ENCODE results near the gene TIMM10B. TPM values are rescaled to one million over a fixed set of nuclear protein-coding genes. Genes with fewer than 3 reads are reported as not detected.

The TIMM10B gene
- polyA plus RNA-seq, 4 donors: 39.0 to 43.1 (median 41.2) TPM

GRCh38 chr11:6468712-6469495, 12.4 kb upstream of the TIMM10B start:
- DNase-seq (ENCODE audit: low read depth in 4 of 4, low spot score in 3 of 4): peak; percentile 83 to 91 (median 90)

DNA sequence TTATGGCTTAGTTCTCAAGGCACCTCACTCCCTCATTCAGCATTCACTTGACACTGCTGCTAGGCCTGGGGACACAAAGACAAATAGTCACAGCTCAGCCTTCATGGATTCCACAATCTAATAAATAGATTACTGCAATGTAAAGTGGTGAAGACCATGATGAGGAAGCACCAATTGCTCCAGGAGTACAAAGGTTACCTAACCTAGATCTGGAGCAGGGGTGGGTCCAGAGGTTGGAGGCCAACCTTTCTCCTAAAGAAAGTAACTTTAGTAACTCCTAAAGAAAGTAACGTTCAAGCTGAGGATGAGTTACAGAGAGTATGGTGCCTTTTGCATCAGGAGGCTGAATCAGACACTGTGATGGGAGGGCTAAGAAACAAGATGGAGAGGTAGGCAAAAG, 11.7 kb upstream of the TIMM10B start:
- no peak for DNase-seq (ENCODE audit: low read depth in 4 of 4, low spot score in 3 of 4)

GRCh38 chr11:6472934-6473333, 8.4 kb upstream of the TIMM10B start:
- DNase-seq (ENCODE audit: low read depth in 4 of 4, low spot score in 3 of 4): no peak

- peak in 3 of 4 donors; percentile 76 to 83 (median 78) for DNase-seq (ENCODE audit: low read depth in 4 of 4, low spot score in 3 of 4)
These were observed 7.6 kb upstream of the TIMM10B start, which contains the start of gene TRIM3 for GRCh38 chr11:6473451-6474412. Gene TRIM3 (minus strand): TSS chr11:6473941. CDS start chr11:6465695, 8,246 bp downstream.

DNA sequence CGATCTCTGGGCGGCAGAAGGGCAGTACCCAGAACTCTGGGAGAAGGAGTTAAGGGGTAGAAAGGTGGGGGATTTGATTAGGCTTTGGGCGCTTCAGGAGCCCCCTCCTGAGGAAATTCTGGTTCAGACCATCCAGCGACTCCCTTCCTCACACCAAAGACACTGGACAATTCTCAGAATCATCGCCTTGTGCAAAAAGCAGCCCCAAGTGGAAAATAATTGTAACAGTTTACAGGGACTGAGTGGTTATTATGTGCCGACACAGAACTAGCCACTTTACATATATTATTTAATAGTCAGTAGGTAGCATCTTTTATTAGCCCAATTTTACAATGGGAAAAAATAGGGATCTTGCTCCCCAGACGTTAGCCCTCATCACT, 6.9 kb upstream of the TIMM10B start:
- DNase-seq (ENCODE audit: low read depth in 4 of 4, low spot score in 3 of 4): no peak

DNA sequence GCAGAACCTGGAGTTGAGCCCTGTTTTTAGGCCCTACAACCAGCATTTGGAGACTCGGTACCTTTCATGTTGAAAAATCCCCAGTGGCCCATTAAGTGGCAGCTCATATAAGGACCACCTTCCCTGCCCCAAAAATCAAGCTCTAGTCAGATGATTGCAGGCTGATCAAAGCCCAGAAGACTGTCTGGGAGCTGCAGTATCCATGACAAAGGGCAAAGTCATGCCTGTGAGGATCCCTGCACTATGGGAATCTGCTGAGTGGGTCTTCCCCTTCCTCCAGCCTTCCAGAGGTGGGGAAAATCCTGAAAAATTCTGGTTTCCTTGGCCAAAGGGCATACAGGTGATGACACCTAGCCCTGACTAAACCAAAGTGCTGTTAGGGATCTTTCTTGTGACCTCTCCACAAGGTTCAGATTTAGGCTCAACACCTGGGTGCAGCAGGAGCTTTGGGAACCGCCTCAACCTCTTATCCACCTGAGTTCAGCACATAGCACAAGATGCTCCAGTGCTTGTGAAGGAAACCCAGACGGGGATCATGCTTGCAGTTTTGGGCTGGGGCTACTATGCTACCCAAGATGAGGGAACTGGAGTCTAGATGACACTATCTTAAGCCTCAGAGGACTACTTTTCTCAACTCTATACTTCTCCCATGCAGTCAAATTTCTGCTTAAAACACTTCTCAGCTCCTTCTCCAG, 6.3 kb upstream of the TIMM10B start:
- no peak for DNase-seq (ENCODE audit: low read depth in 4 of 4, low spot score in 3 of 4)

DNA sequence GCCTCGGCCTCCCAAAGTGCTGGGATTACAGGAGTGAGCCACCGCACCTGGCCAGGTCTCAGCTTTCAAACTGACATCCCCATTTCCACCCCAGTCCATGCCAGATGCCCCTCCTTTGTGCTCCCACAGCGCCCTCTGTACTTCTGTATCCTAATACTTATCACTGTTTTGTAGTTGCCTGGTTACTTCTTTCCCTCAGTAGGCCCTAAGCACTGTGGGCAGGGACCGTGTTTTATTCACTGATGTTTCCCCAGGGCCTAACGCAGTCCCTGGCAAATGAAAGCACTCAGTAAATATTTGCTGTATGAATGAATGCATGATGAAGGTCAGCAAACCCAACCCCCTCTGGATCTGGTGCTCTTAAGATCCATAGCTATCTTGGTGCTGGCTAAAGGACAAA, 5.4 kb upstream of the TIMM10B start:
- DNase-seq (ENCODE audit: low read depth in 4 of 4, low spot score in 3 of 4): no peak

- DNase-seq (ENCODE audit: low read depth in 4 of 4, low spot score in 3 of 4): no peak
These were observed 4.7 kb upstream of the TIMM10B start for GRCh38 chr11:6476571-6476970.

GRCh38 chr11:6480299-6480914, 894 bp upstream of the TIMM10B start:
- no peak for DNase-seq (ENCODE audit: low read depth in 4 of 4, low spot score in 3 of 4)

GRCh38 chr11:6481924-6482275, 599 bp downstream of the TIMM10B start:
- DNase-seq (ENCODE audit: low read depth in 4 of 4, low spot score in 3 of 4): no peak

DNA sequence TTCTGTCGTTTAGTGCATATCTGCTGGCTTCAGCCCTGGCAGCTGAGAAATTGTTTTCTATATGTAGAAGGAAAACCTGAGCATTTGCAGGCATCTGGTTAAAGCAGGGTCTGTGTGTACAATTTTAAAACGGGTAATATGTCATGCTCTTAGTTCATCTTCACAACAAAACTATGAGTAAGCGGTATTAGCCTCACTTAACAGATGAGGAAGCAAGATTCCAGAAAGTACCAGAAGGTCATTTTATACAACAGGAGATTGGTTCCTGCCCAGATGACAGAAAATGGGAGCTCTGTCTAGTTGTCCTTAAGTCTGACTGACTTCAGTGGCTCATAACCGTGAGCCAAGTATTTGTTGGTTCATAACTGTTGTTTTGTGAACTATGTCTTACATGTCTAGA, 1.1 kb downstream of the TIMM10B start:
- DNase-seq (ENCODE audit: low read depth in 4 of 4, low spot score in 3 of 4): no peak

- no peak for DNase-seq (ENCODE audit: low read depth in 4 of 4, low spot score in 3 of 4)
These were observed 1.7 kb downstream of the TIMM10B start for GRCh38 chr11:6483015-6483414.

- DNase-seq (ENCODE audit: low read depth in 4 of 4, low spot score in 3 of 4): no peak
These were observed 4.4 kb downstream of the TIMM10B start for GRCh38 chr11:6485661-6486060.

- DNase-seq (ENCODE audit: low read depth in 4 of 4, low spot score in 3 of 4): no peak
These were observed 5.0 kb downstream of the TIMM10B start for GRCh38 chr11:6486256-6486655.

DNA sequence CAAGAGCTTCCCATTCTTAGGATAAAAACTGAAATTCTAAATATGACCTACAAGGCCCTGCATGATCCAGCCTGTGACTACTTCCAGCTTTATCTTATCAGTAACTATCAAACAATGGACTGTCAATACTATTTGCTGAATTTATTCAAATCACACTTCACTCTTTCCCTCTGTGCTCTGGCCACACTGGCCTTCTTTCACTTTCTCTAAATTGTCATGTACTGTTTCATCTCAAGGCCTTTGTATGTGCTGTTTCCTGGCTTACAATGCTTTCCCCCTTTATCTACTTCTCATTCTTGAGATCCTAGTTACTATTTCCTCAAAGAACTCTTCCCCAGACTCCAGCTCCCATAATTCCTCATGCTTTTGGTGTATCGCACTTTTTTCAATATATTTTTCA, 5.6 kb downstream of the TIMM10B start:
- no peak for DNase-seq (ENCODE audit: low read depth in 4 of 4, low spot score in 3 of 4)

DNA sequence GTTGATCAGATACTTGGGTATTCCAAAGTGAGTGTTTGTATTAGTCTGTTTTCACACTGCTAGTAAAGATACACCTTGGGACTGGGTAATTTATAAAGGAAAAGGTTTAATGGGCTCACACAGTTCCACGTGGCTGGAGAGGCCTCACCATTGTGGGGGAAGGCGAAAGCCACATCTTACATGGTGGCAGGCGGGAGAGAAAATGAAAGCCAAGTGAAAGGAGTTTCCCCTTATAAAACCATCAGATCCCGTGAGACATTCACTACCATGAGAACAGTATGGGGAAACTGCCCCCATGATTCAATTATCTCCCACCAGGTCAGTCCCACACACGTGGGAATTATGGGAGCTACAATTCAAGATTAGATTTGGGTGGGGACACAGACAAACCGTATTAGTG, 7.0 kb downstream of the TIMM10B start:
- no peak for DNase-seq (ENCODE audit: low read depth in 4 of 4, low spot score in 3 of 4)

GRCh38 chr11:6488821-6489220, 7.5 kb downstream of the TIMM10B start:
- no peak for DNase-seq (ENCODE audit: low read depth in 4 of 4, low spot score in 3 of 4)

DNA sequence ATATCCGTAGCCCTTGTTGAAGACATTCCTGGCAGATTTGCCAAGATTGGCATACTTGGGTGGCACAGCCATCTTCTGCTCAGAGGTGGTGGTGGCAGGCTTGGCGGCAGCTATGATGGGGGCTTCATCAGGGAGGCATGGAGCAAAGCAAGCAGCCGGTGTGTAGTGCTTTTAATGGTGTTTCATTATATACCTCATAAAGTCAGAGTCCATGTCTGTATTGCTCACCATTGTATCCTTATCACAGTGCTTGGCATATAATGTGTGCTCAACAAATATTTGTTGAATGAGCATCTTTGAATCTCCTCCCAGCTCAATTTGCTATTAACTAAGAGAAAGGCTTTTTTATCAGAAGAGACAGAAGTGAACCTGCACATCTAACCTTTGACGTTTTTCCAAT, 8.0 kb downstream of the TIMM10B start:
- no peak for DNase-seq (ENCODE audit: low read depth in 4 of 4, low spot score in 3 of 4)

DNA sequence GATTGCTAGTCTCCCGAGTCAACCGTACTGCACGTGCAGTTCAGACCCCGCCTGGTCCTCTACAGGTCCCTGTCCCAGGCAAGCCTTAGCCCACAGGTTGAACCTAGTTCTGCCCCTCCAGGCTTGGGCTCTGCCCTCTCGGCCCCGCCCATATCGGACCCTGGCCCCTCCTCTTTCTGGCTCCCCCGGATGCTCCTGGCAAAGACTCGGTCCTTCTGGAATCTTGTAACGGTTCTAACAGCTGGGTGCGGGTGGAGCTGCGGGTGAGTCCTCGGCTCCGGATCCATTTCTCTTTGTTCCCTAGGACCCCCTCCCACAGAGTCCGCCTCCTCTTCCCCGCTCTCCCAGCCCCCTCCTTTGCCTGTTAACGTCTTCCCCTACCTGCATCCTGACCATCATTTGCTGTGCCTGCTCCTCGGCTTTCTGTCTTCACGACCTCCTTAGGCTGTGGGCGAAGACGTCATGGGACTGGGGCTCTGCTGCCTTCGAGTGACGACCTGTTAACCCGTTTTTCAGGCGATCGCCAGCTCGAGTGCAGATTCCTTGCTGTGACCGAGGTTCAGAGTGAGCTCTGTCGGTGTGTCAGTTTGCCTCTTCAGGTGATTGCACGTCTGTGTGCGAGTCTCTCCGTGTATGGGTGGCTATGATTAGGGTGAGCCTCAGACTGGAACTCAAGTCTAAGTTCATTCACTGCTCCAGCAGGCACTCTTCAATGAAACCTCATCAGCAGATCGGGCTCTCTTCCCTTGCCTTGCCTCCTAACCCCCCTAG, 16.0 kb downstream of the TIMM10B start, which contains the start of gene DNHD1:
Gene DNHD1 (plus strand): TSS at position 212 of the 771 bp plus-strand sequence. CDS start 936 bp downstream, outside the sequence.
- no peak for DNase-seq (ENCODE audit: low read depth in 4 of 4, low spot score in 3 of 4)

GRCh38 chr11:6498121-6498520, 16.8 kb downstream of the TIMM10B start:
- DNase-seq (ENCODE audit: low read depth in 4 of 4, low spot score in 3 of 4): no peak

All from right renal pelvis (tissue), 4 donors.